ENCODE measurements around the gene LITAF. TPM values are rescaled to one million over a fixed set of nuclear protein-coding genes. Genes with fewer than 3 reads are reported as not detected.

Gene LITAF
- total and polyA plus RNA-seq, 2 of the 4 experiments (the other 2 are of a cell fraction): 113 to 206 TPM

DNA sequence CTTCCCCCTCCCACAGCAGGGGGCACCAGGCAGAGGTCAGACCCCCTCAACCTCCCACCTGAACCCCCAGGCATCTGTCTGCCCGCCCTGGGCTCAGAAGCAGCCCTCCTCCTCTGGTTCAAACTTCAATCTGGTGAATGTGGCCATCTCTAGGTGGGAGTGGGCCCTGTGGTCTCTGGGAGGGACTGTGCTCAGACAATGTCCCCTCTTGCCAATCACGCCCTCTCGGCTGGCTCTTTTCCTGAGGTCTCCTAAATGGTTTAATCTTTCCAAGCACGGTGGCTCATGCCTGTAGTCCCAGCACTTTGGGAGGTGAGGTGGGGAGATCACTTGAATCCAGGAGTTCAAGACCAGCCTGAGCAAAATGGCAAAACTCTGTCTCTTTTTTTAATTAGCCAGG lies 15.2 kb downstream of the LITAF start:
- Histone ChIP-seq H3K14ac (replicated peaks; ENCODE audit: low read depth, low read length) (no peak overlapping the region), H2BK15ac (ENCODE audit: low read depth, low read length) (no peak overlapping the region), H3K27ac (ENCODE audit: insufficient read depth, low read length) (no peak overlapping the region), H4K91ac (ENCODE audit: insufficient read depth, low read depth, low read length) (no peak overlapping the region), H3K9ac (ENCODE audit: low read depth, low read length) (no peak overlapping the region), H2BK120ac (ENCODE audit: low read depth, low read length) (no peak overlapping the region), H3K9me3 (ENCODE audit: control insufficient read depth, insufficient read depth, low read length) (no peaks in the 10 kb centered on the region), H3K4me1 (ENCODE audit: control insufficient read depth, insufficient read depth, low read length) (no peaks in the 10 kb centered on the region; the same call in 1 of the 2 replicates), H3K79me1 (ENCODE audit: low read depth in 1 of 2, low read length in 2 of 2) (peaks cover 35 to 83% of the 10 kb centered on the region in 2 experiments), H3K9me1 (ENCODE audit: insufficient read depth, low read length) (peaks cover 12% of the 10 kb centered on the region), H3K4me2 (ENCODE audit: low read depth, low read length) (no peak overlapping the region), H3K4ac (ENCODE audit: low read depth, low read length) (no peak overlapping the region), H3K36me3 (ENCODE audit: control insufficient read depth, insufficient read depth, low read length) (peaks cover 21% of the 10 kb centered on the region), H4K5ac (ENCODE audit: low read depth, low read length) (no peak overlapping the region), H3K4me3 (ENCODE audit: insufficient read depth, low read depth, low read length) (no peak overlapping the region), H3K18ac (ENCODE audit: low read depth, low read length) (no peak overlapping the region), H4K20me1 (ENCODE audit: insufficient read depth, low read length) (peaks cover 89% of the 10 kb centered on the region), H4K8ac (ENCODE audit: low read depth in 2 of 2, low read length in 2 of 2) (no peak overlapping the region), H3K27me3 (ENCODE audit: control insufficient read depth, insufficient read depth, low read length) (no peaks in the 10 kb centered on the region), H2AFZ (replicated peaks; ENCODE audit: low read length, poor library complexity) (no peak overlapping the region), H2AK5ac (ENCODE audit: low read depth, low read length) (no peak overlapping the region), H3K56ac (ENCODE audit: extremely low read depth, insufficient read depth, low read length) (no peak overlapping the region), H2BK5ac (ENCODE audit: low read depth, low read length, poor library complexity, severe bottlenecking) (no peak overlapping the region), H2AK9ac (replicated peaks; ENCODE audit: low read depth, low read length, poor library complexity) (no peak overlapping the region), H3K23ac (ENCODE audit: low read depth, low read length) (no peak overlapping the region), H2BK20ac (ENCODE audit: low read depth, low read length) (no peak overlapping the region)
- dilution Hi-C loops (cut with HindIII; ENCODE audit: low sequenced_read_pairs, unreplicated experiment) (no loop called here), intact Hi-C loops (cut with micrococcal nuclease) (no loop called here), in situ Hi-C loops (cut with MboI; ENCODE audit: low sequenced_read_pairs) (loop anchor here (5.0 kb wide), 1 partner anchor 71 kb away; no protein-coding TSS in a partner anchor)
- DNase-seq: no peak
- no peak for ATAC-seq (ENCODE audit: low read depth)
- POLR2A ChIA-PET (ENCODE audit: unreplicated experiment): no interaction called here
- 90% methylated on average over 2 of the region's 4 CpGs; no CpG with 5 or more reads in 1 of the 2 experiments for WGBS, 2 experiments (ENCODE audit: extremely low coverage in 2 of 2, insufficient read length in 1 of 2)
- CTCF ChIA-PET: no interaction called here
- no TSS peak for BruUV-seq (replicated peaks)
- TF ChIP-seq FOS (IDR thresholded peaks at IDR 0.05; ENCODE audit: low read depth, low read length): no peak
- no peak for TF ChIP-seq NFE2L2 (IDR thresholded peaks at IDR 0.05; ENCODE audit: low read depth, low read length)
- TF ChIP-seq MXI1 (IDR thresholded peaks at IDR 0.05; ENCODE audit: borderline replicate concordance, low read depth, low read length): no peak
- TF ChIP-seq MAFK (IDR thresholded peaks at IDR 0.05; ENCODE audit: low read depth, low read length): no peak
- TF ChIP-seq CHD1 (IDR thresholded peaks at IDR 0.05; ENCODE audit: low read depth, low read length): no peak
- no peak for TF ChIP-seq RAD21 (IDR thresholded peaks at IDR 0.05; ENCODE audit: low read length)
- TF ChIP-seq, protein P1, sequence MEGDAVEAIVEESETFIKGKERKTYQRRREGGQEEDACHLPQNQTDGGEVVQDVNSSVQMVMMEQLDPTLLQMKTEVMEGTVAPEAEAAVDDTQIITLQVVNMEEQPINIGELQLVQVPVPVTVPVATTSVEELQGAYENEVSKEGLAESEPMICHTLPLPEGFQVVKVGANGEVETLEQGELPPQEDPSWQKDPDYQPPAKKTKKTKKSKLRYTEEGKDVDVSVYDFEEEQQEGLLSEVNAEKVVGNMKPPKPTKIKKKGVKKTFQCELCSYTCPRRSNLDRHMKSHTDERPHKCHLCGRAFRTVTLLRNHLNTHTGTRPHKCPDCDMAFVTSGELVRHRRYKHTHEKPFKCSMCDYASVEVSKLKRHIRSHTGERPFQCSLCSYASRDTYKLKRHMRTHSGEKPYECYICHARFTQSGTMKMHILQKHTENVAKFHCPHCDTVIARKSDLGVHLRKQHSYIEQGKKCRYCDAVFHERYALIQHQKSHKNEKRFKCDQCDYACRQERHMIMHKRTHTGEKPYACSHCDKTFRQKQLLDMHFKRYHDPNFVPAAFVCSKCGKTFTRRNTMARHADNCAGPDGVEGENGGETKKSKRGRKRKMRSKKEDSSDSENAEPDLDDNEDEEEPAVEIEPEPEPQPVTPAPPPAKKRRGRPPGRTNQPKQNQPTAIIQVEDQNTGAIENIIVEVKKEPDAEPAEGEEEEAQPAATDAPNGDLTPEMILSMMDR (conservative IDR thresholded peaks at IDR 0.05; ENCODE audit: low read depth, low read length): no peak
- no peak for TF ChIP-seq POLR2A (IDR thresholded peaks at IDR 0.05; ENCODE audit: low read depth, low read length)
- TF ChIP-seq SMC3 (IDR thresholded peaks at IDR 0.05; ENCODE audit: low read depth, low read length): no peak
- TF ChIP-seq RCOR1 (IDR thresholded peaks at IDR 0.05; ENCODE audit: insufficient replicate concordance, low read length): no peak
- TF ChIP-seq MAZ (IDR thresholded peaks at IDR 0.05; ENCODE audit: borderline replicate concordance, low read depth, low read length): no peak
- TF ChIP-seq RFX5 (IDR thresholded peaks at IDR 0.05; ENCODE audit: low read depth, low read length): no peak
- TF ChIP-seq, protein P2, sequence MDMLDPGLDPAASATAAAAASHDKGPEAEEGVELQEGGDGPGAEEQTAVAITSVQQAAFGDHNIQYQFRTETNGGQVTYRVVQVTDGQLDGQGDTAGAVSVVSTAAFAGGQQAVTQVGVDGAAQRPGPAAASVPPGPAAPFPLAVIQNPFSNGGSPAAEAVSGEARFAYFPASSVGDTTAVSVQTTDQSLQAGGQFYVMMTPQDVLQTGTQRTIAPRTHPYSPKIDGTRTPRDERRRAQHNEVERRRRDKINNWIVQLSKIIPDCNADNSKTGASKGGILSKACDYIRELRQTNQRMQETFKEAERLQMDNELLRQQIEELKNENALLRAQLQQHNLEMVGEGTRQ (IDR thresholded peaks at IDR 0.05; ENCODE audit: low read depth, low read length): no peak
- TF ChIP-seq, protein P3, sequence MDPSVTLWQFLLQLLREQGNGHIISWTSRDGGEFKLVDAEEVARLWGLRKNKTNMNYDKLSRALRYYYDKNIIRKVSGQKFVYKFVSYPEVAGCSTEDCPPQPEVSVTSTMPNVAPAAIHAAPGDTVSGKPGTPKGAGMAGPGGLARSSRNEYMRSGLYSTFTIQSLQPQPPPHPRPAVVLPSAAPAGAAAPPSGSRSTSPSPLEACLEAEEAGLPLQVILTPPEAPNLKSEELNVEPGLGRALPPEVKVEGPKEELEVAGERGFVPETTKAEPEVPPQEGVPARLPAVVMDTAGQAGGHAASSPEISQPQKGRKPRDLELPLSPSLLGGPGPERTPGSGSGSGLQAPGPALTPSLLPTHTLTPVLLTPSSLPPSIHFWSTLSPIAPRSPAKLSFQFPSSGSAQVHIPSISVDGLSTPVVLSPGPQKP (IDR thresholded peaks at IDR 0.05; ENCODE audit: borderline replicate concordance, low read depth, low read length): no peak
- no peak for TF ChIP-seq BHLHE40 (IDR thresholded peaks at IDR 0.05; ENCODE audit: low read depth, low read length)
- TF ChIP-seq CEBPB (IDR thresholded peaks at IDR 0.05; ENCODE audit: low read depth, low read length): no peak
